BJ (cell line): ENCODE measurements around the gene NACC2. TPM values are rescaled to one million over a fixed set of nuclear protein-coding genes. Genes with fewer than 3 reads are reported as not detected.

ENCODE experiments used
- CTCF ChIA-PET: fragments of 350-600 bp; formaldehyde crosslinking; extraction: SDS; loops from one replicate; lab custom pipeline; 2021; ENCODE audit warnings: antibody characterized with exemption, inconsistent platforms; lab: Yijun Ruan, JAX
- POLR2A ChIA-PET: fragments of 300-600 bp; sonication (Branson Sonifier 250); formaldehyde crosslinking; extraction: SDS; loops from one replicate; lab custom pipeline; 2021; ENCODE audit warnings: antibody characterized with exemption; lab: Charles Lee
- DNase-seq: peaks from one replicate; pipeline ENCODE4 v3.0.0-alpha.2; 2011; ENCODE audit warnings: low read depth
- H3K27me3 ChIP-seq: 2 replicates; pipeline ENCODE4 v1.6.0; 2011; ENCODE audit warnings: low read length; ENCODE audit not compliant: control insufficient read depth, insufficient read depth
- H3K36me3 ChIP-seq: 2 replicates; pipeline ENCODE4 v1.5.1; 2011; ENCODE audit warnings: low read length; ENCODE audit not compliant: control insufficient read depth, insufficient read depth
- H3K4me3 ChIP-seq: 2 replicates; pipeline ENCODE4 v1.5.1; 2011; ENCODE audit warnings: low read depth, mild to moderate bottlenecking, control low read depth, low read length
- CTCF ChIP-seq: IDR thresholded peaks from 2 replicates; pipeline ENCODE4 v1.5.1; 2011; ENCODE audit warnings: low read depth, mild to moderate bottlenecking, control low read depth, inconsistent platforms, low read length, moderate library complexity; ENCODE audit not compliant: insufficient read depth
- polyA plus RNA-seq: library from polyadenylated mRNA; depleted of rRNA; stranded (reverse); fragments of >200 nt; gene quantifications from 2 replicates; pipeline ENCODE4 v1.2.3, GENCODE V29; 2011

Gene NACC2
- polyA plus RNA-seq, 1 experiment: 19.2 TPM

- no peaks in the 10 kb centered on the region for H3K36me3 ChIP-seq
- H3K4me3 ChIP-seq: peak overlapping the region; percentile 31
- H3K27me3 ChIP-seq: peaks cover 44% of the 10 kb centered on the region
- ChIA-PET POLR2A (no interaction called here), CTCF (interaction anchor here (0.6 to 2.5 kb wide), 7 partner anchors 8 to 163 kb away, joined by 3 to 9 read pairs (median 3); no protein-coding TSS in a partner anchor)
- no peak for DNase-seq
- peak; percentile 26; the same call in 1 of the 2 replicates for TF ChIP-seq CTCF
Observed at GRCh38 chr9:136133191-136133958, 38.3 kb upstream of the NACC2 start.

- ChIA-PET CTCF (interaction anchor here (0.6 to 2.5 kb wide), 6 partner anchors 9 to 164 kb away, joined by 3 to 9 read pairs (median 3); no protein-coding TSS in a partner anchor), POLR2A (no interaction called here)
- H3K4me3 ChIP-seq: peak overlapping the region; percentile 17; the same call in 1 of the 2 replicates
Observed at GRCh38 chr9:136132512-136133050, 37.5 kb upstream of the NACC2 start.

GRCh38 chr9:136131629-136132511 is 36.8 kb upstream of the NACC2 start:
- POLR2A ChIA-PET: no interaction called here
- no peak overlapping the region for H3K4me3 ChIP-seq
- CTCF ChIA-PET: interaction anchor here (1.3 to 2.5 kb wide), 3 partner anchors 9 to 151 kb away, joined by 3 to 9 read pairs (median 8); no protein-coding TSS in a partner anchor
- no peak for DNase-seq
- no peak for TF ChIP-seq CTCF
- H3K36me3 ChIP-seq: no peaks in the 10 kb centered on the region
- H3K27me3 ChIP-seq: peaks cover 47% of the 10 kb centered on the region

More at GRCh38 chr9:136132512-136133050, 37.5 kb upstream of the NACC2 start:
- no peak for DNase-seq
- TF ChIP-seq CTCF: peak; percentile 12; the same call in 1 of the 2 replicates
- Histone ChIP-seq H3K36me3 (no peaks in the 10 kb centered on the region), H3K27me3 (peaks cover 49% of the 10 kb centered on the region)

GRCh38 chr9:136129176-136129575 is 34.1 kb upstream of the NACC2 start:
- H3K27me3 ChIP-seq: peaks cover 39% of the 10 kb centered on the region
- H3K36me3 ChIP-seq: no peaks in the 10 kb centered on the region
- H3K4me3 ChIP-seq: no peak overlapping the region
- ChIA-PET CTCF (interaction anchor here (1.4 kb wide), 1 partner anchor 265 kb away, joined by 5 read pairs; no protein-coding TSS in a partner anchor), POLR2A (no interaction called here)
- TF ChIP-seq CTCF: no peak
- no peak for DNase-seq
